ENCODE data around the gene TOM1L2. TPM values are rescaled to one million over a fixed set of nuclear protein-coding genes. Genes with fewer than 3 reads are reported as not detected.

Gene TOM1L2
- total and polyA plus RNA-seq, 8 donors: 20.3 to 28.2 (median 22.2) TPM

- H3K27ac ChIP-seq: no peak overlapping the region
- H3K9me3 ChIP-seq: no peaks in the 10 kb centered on the region
- intact Hi-C loops (cut with DNase I): loop anchor here in 1 of 3 donors (10.0 kb wide), 1 partner anchor 141 kb away; the partner anchor contains the start of genes ATPAF2 and GID4
- TF ChIP-seq CTCF (IDR thresholded peaks at IDR 0.05): no peak
- H3K36me3 ChIP-seq: no peaks in the 10 kb centered on the region
- no peaks in the 10 kb centered on the region for H3K4me1 ChIP-seq
- no peak for FAIRE-seq
- no peak overlapping the region for H3K4me3 ChIP-seq
- WGBS, 2 donors: 93 to 97% methylated on average over 7 of the region's 7 CpGs
- no peak for DNase-seq
- H3K27me3 ChIP-seq: no peaks in the 10 kb centered on the region
- no peak for ATAC-seq
These were observed 78.2 kb downstream of the TOM1L2 start for GRCh38 chr17:17893801-17894644.

GRCh38 chr17:17892731-17893130 lies 79.5 kb downstream of the TOM1L2 start:
- Histone ChIP-seq H3K4me3 (no peak overlapping the region), H3K4me1 (no peaks in the 10 kb centered on the region), H3K9me3 (no peaks in the 10 kb centered on the region), H3K27ac (no peak overlapping the region), H3K27me3 (no peaks in the 10 kb centered on the region), H3K36me3 (no peaks in the 10 kb centered on the region)
- no peak for ATAC-seq
- no peak for TF ChIP-seq CTCF (IDR thresholded peaks at IDR 0.05)
- FAIRE-seq: no peak
- 36 to 46% methylated on average over 2 of the region's 2 CpGs for WGBS, 2 donors
- intact Hi-C loops (cut with DNase I): loop anchor here in 1 of 3 donors (10.0 kb wide), 1 partner anchor 142 kb away; the partner anchor contains the start of genes ATPAF2 and GID4
- no peak for DNase-seq

- WGBS, 2 donors: 87 to 92% methylated on average over 6 of the region's 6 CpGs
- FAIRE-seq (no peak), DNase-seq (no peak), ATAC-seq (no peak)
- Histone ChIP-seq H3K9me3 (no peaks in the 10 kb centered on the region), H3K4me3 (no peak overlapping the region), H3K4me1 (no peaks in the 10 kb centered on the region), H3K27me3 (no peaks in the 10 kb centered on the region), H3K27ac (no peak overlapping the region), H3K36me3 (no peaks in the 10 kb centered on the region)
- TF ChIP-seq CTCF (IDR thresholded peaks at IDR 0.05): no peak
- intact Hi-C loops (cut with DNase I): loop anchor here in 1 of 3 donors (10.0 kb wide), 1 partner anchor 143 kb away; the partner anchor contains the start of genes ATPAF2 and GID4
These were observed 80.2 kb downstream of the TOM1L2 start for GRCh38 chr17:17892009-17892408.

- WGBS, 2 donors: 97% methylated on average over 5 of the region's 5 CpGs
- Histone ChIP-seq H3K4me3 (no peak overlapping the region), H3K9me3 (no peaks in the 10 kb centered on the region), H3K27ac (no peak overlapping the region), H3K36me3 (no peaks in the 10 kb centered on the region), H3K27me3 (no peaks in the 10 kb centered on the region), H3K4me1 (no peaks in the 10 kb centered on the region)
- peak in 3 of 6 donors; percentile 20 to 50 (median 33) for DNase-seq
- ATAC-seq: peak; percentile 80 to 96 (median 93)
- peak in 3 of 4 donors; percentile 23 to 49 (median 36) for TF ChIP-seq CTCF (IDR thresholded peaks at IDR 0.05)
- no peak for FAIRE-seq
- intact Hi-C loops (cut with DNase I): loop anchor here in 1 of 3 donors (10.0 kb wide), 1 partner anchor 144 kb away; the partner anchor contains the start of genes ATPAF2 and GID4
These were observed 81.1 kb downstream of the TOM1L2 start for GRCh38 chr17:17890773-17891759.
